K562 (cell line): ENCODE data around the gene GRAMD4. TPM values are rescaled to one million over a fixed set of nuclear protein-coding genes. Genes with fewer than 3 reads are reported as not detected.

Experiments used
- ATAC-seq: fragments of 200-7000 bp; cut with Tn5 transposase; 3 replicates; pipeline ENCODE4 v1.9.1; 2020; ENCODE audit warnings: moderate library complexity
- BruUV-seq: library from RNA; stranded (reverse); fragments of 400-500 nt; replicated peaks from 2 replicates; lab custom pipeline; 2021; lab: Mats Ljungman, UMichigan
- CTCF ChIA-PET: fragments of 300-600 bp; formaldehyde crosslinking; extraction: SDS; loops from one replicate; lab custom pipeline; 2021; ENCODE audit warnings: low intra/inter-chr PET ratio; lab: Yijun Ruan, JAX
- POLR2A ChIA-PET: fragments of 300-600, 350-650 bp; sonication (Branson Sonifier 250); formaldehyde crosslinking; extraction: SDS; loops from one replicate; lab custom pipeline; 2021; ENCODE audit warnings: antibody characterized with exemption, inconsistent platforms; lab: Yijun Ruan, JAX
- DNase-seq, 4 experiments: peaks; one replicate each; pipeline versions ENCODE4 v3.0.0 to v3.0.0-alpha.2; 2011 to 2018; ENCODE audit warnings: low spot score in 3 of 4, mixed read lengths in 3 of 4; ENCODE audit errors: extremely low read depth in 1 of 4
- FAIRE-seq: peaks from 2 replicates; lab custom pipeline; 2011; peaks lifted over from hg19 to GRCh38; lab: Jason Lieb, UNC
- H2AFZ ChIP-seq: 2 replicates; pipeline ENCODE4 v1.6.0; 2011; ENCODE audit warnings: low read depth, low read length, control low read depth, inconsistent platforms
- H3K27ac ChIP-seq: fragments of 200-600 bp; 3 replicates; pipeline ENCODE4 v1.8.0; 2011; ENCODE audit warnings: low read depth, mild to moderate bottlenecking, control low read depth, inconsistent platforms, low read length, moderate library complexity, mixed read lengths; ENCODE audit errors: extremely low read depth
- H3K27me3 ChIP-seq, 2 experiments: fragments of 300-600 bp in 1 of 2; 2 replicates in 1 of 2; 3 replicates in 1 of 2; pipeline versions ENCODE4 v1.6.0 to v1.8.0; 2011; ENCODE audit warnings: inconsistent platforms in 2 of 2, low read length in 2 of 2, mild to moderate bottlenecking in 1 of 2, mixed read lengths in 1 of 2, moderate library complexity in 1 of 2; ENCODE audit not compliant: control insufficient read depth in 2 of 2, insufficient read depth in 2 of 2
- H3K36me3 ChIP-seq: fragments of 300-600 bp; 3 replicates; pipeline ENCODE4 v1.8.0; 2011; ENCODE audit warnings: mild to moderate bottlenecking, low read length, inconsistent platforms; ENCODE audit not compliant: control insufficient read depth, insufficient read depth
- H3K4me1 ChIP-seq, 2 experiments: fragments of 200-600 bp in 1 of 2; replicated peaks in 1 of 2; 2 replicates in 1 of 2; 3 replicates in 1 of 2; pipeline versions ENCODE4 v1.5.1 to v1.8.0; 2011; ENCODE audit warnings: inconsistent platforms in 2 of 2, low read length in 2 of 2, mild to moderate bottlenecking in 1 of 2, mixed read lengths in 1 of 2, moderate library complexity in 1 of 2; ENCODE audit not compliant: control insufficient read depth in 2 of 2, insufficient read depth in 2 of 2
- H3K4me2 ChIP-seq: 2 replicates; pipeline ENCODE4 v1.6.1; 2011; ENCODE audit warnings: low read length, control low read depth, inconsistent platforms, mixed read lengths; ENCODE audit not compliant: insufficient read depth
- H3K4me3 ChIP-seq: fragments of 200-600 bp; sonication (generic), shearing (Covaris generic); 2 replicates; pipeline ENCODE4 v1.5.1; 2016; ENCODE audit warnings: control low read depth, inconsistent platforms
- H3K79me2 ChIP-seq: fragments of 200-600 bp; 3 replicates; pipeline ENCODE4 v1.8.0; 2011; ENCODE audit warnings: low read length, inconsistent platforms; ENCODE audit not compliant: control insufficient read depth, insufficient read depth
- H3K9ac ChIP-seq, 2 experiments: 2 replicates each; pipeline versions ENCODE4 v1.6.0 to v1.6.1; 2011; ENCODE audit warnings: low read depth in 2 of 2, low read length in 2 of 2, control low read depth in 1 of 2, inconsistent platforms in 1 of 2, mild to moderate bottlenecking in 1 of 2, mixed read lengths in 1 of 2; ENCODE audit not compliant: insufficient read depth in 1 of 2
- H3K9me1 ChIP-seq: one replicate; pipeline ENCODE4 v1.6.0; 2011; ENCODE audit warnings: inconsistent platforms, mild to moderate bottlenecking, low read length, moderate library complexity; ENCODE audit not compliant: control insufficient read depth, insufficient read depth
- H3K9me3 ChIP-seq: replicated peaks from 2 replicates; pipeline ENCODE4 v1.5.1; 2011; ENCODE audit warnings: low read depth, low read length, inconsistent platforms; ENCODE audit not compliant: control insufficient read depth, insufficient read depth
- H4K20me1 ChIP-seq: replicated peaks from 2 replicates; pipeline ENCODE4 v1.6.1; 2011; ENCODE audit warnings: low read length, inconsistent platforms, mixed read lengths; ENCODE audit not compliant: control insufficient read depth, insufficient read depth
- BCL6 ChIP-seq: fragments of 250-450 bp; sonication (Bioruptor Pico); IDR thresholded peaks from 2 replicates; pipeline ENCODE4 v1.4.0; 2020
- DPF2 ChIP-seq: fragments of 450-650 bp; IDR thresholded peaks from 2 replicates; pipeline ENCODE4 v1.6.1; 2016
- ETV6 ChIP-seq, 3 experiments: fragments of 150-350 bp in 1 of 3; sonication (generic) in 1 of 3; formaldehyde crosslinking in 1 of 3; IDR thresholded peaks; 2 replicates each; pipeline versions ENCODE4 v1.6.1 to v1.8.0; 2014 to 2022; ENCODE audit warnings: borderline replicate concordance in 2 of 3, low read depth in 2 of 3, antibody characterized with exemption in 1 of 3, low read length in 1 of 3, mild to moderate bottlenecking in 1 of 3, missing genetic modification reagents in 1 of 3
- MCM3 ChIP-seq: fragments of 450-650 bp; IDR thresholded peaks from 2 replicates; pipeline ENCODE4 v1.6.1; 2016
- SAFB ChIP-seq: fragments of 200-400 bp; formaldehyde crosslinking; IDR thresholded peaks from 2 replicates; pipeline ENCODE4 v1.6.1; 2017; ENCODE audit warnings: low read depth, low read length, borderline replicate concordance
- TFE3 ChIP-seq: fragments of 450-650 bp; formaldehyde crosslinking; IDR thresholded peaks from 2 replicates; pipeline ENCODE4 v1.4.0; 2020; ENCODE audit warnings: mild to moderate bottlenecking, mixed read lengths
- WGBS: fragments of 100-300 bp; shearing (Covaris generic); methylation state at CpG from one replicate; pipeline ENCODE4 v1.1.6; 2016; ENCODE audit warnings: low coverage, mixed read lengths; ENCODE audit not compliant: insufficient coverage; ENCODE audit errors: missing lambda C conversion rate; 5-methylcytosine and 5-hydroxymethylcytosine counted together
- in situ Hi-C: fragments of 300-500 bp; cut with MboI; formaldehyde crosslinking; loops from 4 replicates; pipeline ENCODE4 v1.15.0; 2018; ENCODE audit warnings: inconsistent platforms, mixed read lengths
- intact Hi-C: fragments of 100-400 bp; cut with micrococcal nuclease; formaldehyde crosslinking; loops from 2 replicates; pipeline ENCODE4 v1.14.2; 2022
- polyA plus RNA-seq, 8 experiments: library from polyadenylated mRNA; depleted of rRNA in 4 of 8; stranded (reverse) in 5 of 8; unstranded in 3 of 8; fragments of >200 nt; fragmentation: Nextera tagmentation in 2 of 8; fragmentation: Illumina TruSeq in 1 of 8; extraction: Ambion mirVana in 2 of 8; extraction: Trizol in 1 of 8; gene quantifications; 2 replicates each; pipeline versions ENCODE4 v1.2.1 to v1.2.3, GENCODE V29; 2011 to 2014; ENCODE audit warnings: inconsistent platforms in 1 of 8, missing spikeins in 1 of 8
- total RNA-seq, 7 experiments: library from RNA; depleted of rRNA in 6 of 7; stranded (reverse); fragments of >200 nt in 6 of 7; fragmentation: Illumina TruSeq in 2 of 7; extraction: Trizol in 2 of 7; gene quantifications; 2 replicates each; pipeline versions ENCODE4 v1.2.1 to v1.2.3, GENCODE V29; 2011 to 2021; ENCODE audit warnings: low replicate concordance in 1 of 7

Gene GRAMD4
- total and polyA plus RNA-seq, 9 of the 15 experiments (the other 6 are each of a cell fraction or from before 2014, with no cell fraction given) = 0.18 to 44.8 (median 18.6) TPM

- H3K4me2 ChIP-seq = no peak overlapping the region
- H3K27ac ChIP-seq = no peak overlapping the region
- no peaks in the 10 kb centered on the region; the same call in 1 of the 2 replicates for H4K20me1 ChIP-seq
- 80% methylated on average over 3 of the region's 20 CpGs for WGBS
- H3K9me3 ChIP-seq = no peaks in the 10 kb centered on the region
- ATAC-seq (no peak), DNase-seq (no peak), FAIRE-seq (no peak)
- POLR2A ChIA-PET = interaction anchor here (0.6 kb wide), 1 partner anchor 47 kb away, joined by 3 read pairs; no protein-coding TSS in a partner anchor
- peaks cover 27% of the 10 kb centered on the region; the same call in 2 of the 3 replicates for H3K79me2 ChIP-seq
- CTCF ChIA-PET = interaction anchor here (0.6 kb wide), 1 partner anchor 1835 kb away, joined by 3 read pairs; no protein-coding TSS in a partner anchor
- H3K9me1 ChIP-seq = peaks cover 3% of the 10 kb centered on the region
- peaks cover 3 to 59% of the 10 kb centered on the region in 2 experiments; a peak in 4 of 5 replicates for H3K4me1 ChIP-seq
- peaks cover 10% of the 10 kb centered on the region; the same call in 1 of the 3 replicates for H3K36me3 ChIP-seq
- TF ChIP-seq SAFB (no peak), MCM3 (no peak), TFE3 (no peak), BCL6 (no peak), DPF2 (no peak), ETV6 (IDR thresholded peaks at IDR 0.05; ENCODE audit: borderline replicate concordance in 1 of 2, low read depth in 2 of 2, low read length in 1 of 2) (no peak), ETV6 (CRISPR knock-in tag; IDR thresholded peaks at IDR 0.05; ENCODE audit: borderline replicate concordance) (no peak)
- BruUV-seq = no TSS peak
- H3K4me3 ChIP-seq = no peak overlapping the region
- in situ Hi-C loops = no loop called here
- peak overlapping the region in 1 of 2 experiments; percentile 52; a peak in 1 of 4 replicates for H3K9ac ChIP-seq
- H3K27me3 ChIP-seq = no peaks in the 10 kb centered on the region
- no peak overlapping the region for H2AFZ ChIP-seq
- intact Hi-C loops = no loop called here
Measured at GRCh38 chr22:46625113-46625842, 5.1 kb downstream of the GRAMD4 start.
